Thyroid gland (tissue), 4 donors: ENCODE results near the gene AIRE. TPM values are rescaled to one million over a fixed set of nuclear protein-coding genes. Genes with fewer than 3 reads are reported as not detected.

Source experiments
- DNase-seq, 2 donors: peaks; one replicate each; pipeline ENCODE4 v3.0.0-alpha.2; 2019
- H3K27ac ChIP-seq, 3 donors: fragments of 200-600 bp; sonication (generic); 1 replicate in 2 of 3; 2 replicates in 1 of 3; pipeline ENCODE4 v1.5.1; 2016 to 2019; ENCODE audit warnings: mild to moderate bottlenecking in 1 of 3, moderate library complexity in 1 of 3
- H3K27me3 ChIP-seq: fragments of 200-600 bp; sonication (generic); one replicate; pipeline ENCODE4 v1.5.1; 2019
- H3K36me3 ChIP-seq, 2 donors: fragments of 200-600 bp; sonication (generic); one replicate each; pipeline ENCODE4 v1.5.1; 2016 to 2019
- H3K4me1 ChIP-seq, 2 donors: fragments of 200-600 bp; sonication (generic); one replicate each; pipeline ENCODE4 v1.5.1; 2017 to 2019
- H3K4me3 ChIP-seq, 3 donors: fragments of 200-600 bp; sonication (generic); replicated peaks in 1 of 3; 1 replicate in 2 of 3; 2 replicates in 1 of 3; pipeline ENCODE4 v1.5.1; 2016; ENCODE audit warnings: mild to moderate bottlenecking in 1 of 3
- H3K9me3 ChIP-seq: fragments of 200-600 bp; sonication (generic); one replicate; pipeline ENCODE4 v1.5.1; 2017
- CTCF ChIP-seq, 6 experiments: fragments of 200-600 bp in 3 of 6; fragments of 450-650 bp in 3 of 6; sonication (generic) in 3 of 6; IDR thresholded peaks; one replicate each; pipeline ENCODE4 v1.5.1; 2016 to 2019; ENCODE audit warnings: antibody characterized with exemption in 6 of 6, mild to moderate bottlenecking in 2 of 6, inconsistent platforms in 1 of 6, moderate library complexity in 1 of 6
- POLR2A ChIP-seq, 2 donors: fragments of 450-650 bp; IDR thresholded peaks; one replicate each; pipeline ENCODE4 v1.6.1; 2017; ENCODE audit warnings: antibody characterized with exemption in 2 of 2, mild to moderate bottlenecking in 2 of 2, moderate library complexity in 1 of 2
- WGBS, 2 donors: methylation state at CpG; one replicate each; pipeline ENCODE4 v1.1.5; 2017; 5-methylcytosine and 5-hydroxymethylcytosine counted together
- intact Hi-C: fragments of 100-400 bp; cut with DNase I; formaldehyde crosslinking; loops from one replicate; pipeline ENCODE4 v1.15.1; 2023
- total RNA-seq, 4 donors: library from RNA; depleted of rRNA; stranded (reverse); fragments of >200 nt; gene quantifications; one replicate each; pipeline ENCODE4 v1.2.3, GENCODE V29; 2016

AIRE gene
- total RNA-seq, 4 donors from 2014 or later: 0.13 TPM; not detected in 3

GRCh38 chr21:44304011-44304616 lies 18.4 kb downstream of the AIRE start:
- no peak overlapping the region for H3K4me3 ChIP-seq
- H3K27me3 ChIP-seq: no peaks in the 10 kb centered on the region
- DNase-seq: no peak
- intact Hi-C loops: no loop called here
- H3K4me1 ChIP-seq: peaks cover 7 to 41% of the 10 kb centered on the region in 2 donors
- WGBS, 2 donors: 79 to 81% methylated on average over 6 to 10 of the region's 16 CpGs
- no peak overlapping the region for H3K27ac ChIP-seq
- no peaks in the 10 kb centered on the region for H3K36me3 ChIP-seq
- no peak for TF ChIP-seq CTCF (IDR thresholded peaks at IDR 0.05)
- no peak for TF ChIP-seq POLR2A (IDR thresholded peaks at IDR 0.05)
- no peaks in the 10 kb centered on the region for H3K9me3 ChIP-seq

DNA sequence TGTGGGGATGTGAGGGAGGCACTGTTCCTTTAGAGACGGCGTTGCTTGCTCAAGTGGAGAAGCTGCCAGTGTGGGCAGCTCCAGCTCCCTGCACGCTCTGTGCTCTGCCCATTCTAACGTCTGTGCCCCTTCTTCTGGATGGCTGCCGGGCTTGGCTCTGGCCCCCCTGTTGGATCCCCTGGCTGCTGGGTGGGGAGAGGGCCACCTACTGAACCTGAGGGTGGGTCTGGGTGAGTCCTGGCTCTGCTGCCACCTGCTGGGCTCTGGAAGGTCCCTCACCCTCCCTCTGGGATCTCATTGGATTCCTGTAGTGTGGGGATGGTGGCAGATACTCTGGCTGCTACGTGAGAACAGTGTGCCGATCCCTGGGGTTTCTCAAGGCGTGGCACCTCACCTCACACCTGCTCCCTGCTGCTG lies 19.2 kb downstream of the AIRE start:
- peaks cover 7 to 38% of the 10 kb centered on the region in 2 donors for H3K4me1 ChIP-seq
- 44% methylated on average over 4 of the region's 8 CpGs; no CpG with 5 or more reads in 1 of the 2 donors for WGBS, 2 donors
- no peaks in the 10 kb centered on the region for H3K27me3 ChIP-seq
- TF ChIP-seq CTCF (IDR thresholded peaks at IDR 0.05): peak; percentile 29 to 67 (median 45)
- no peak for TF ChIP-seq POLR2A (IDR thresholded peaks at IDR 0.05)
- no peaks in the 10 kb centered on the region for H3K9me3 ChIP-seq
- DNase-seq: peak; percentile 55 to 58
- no peaks in the 10 kb centered on the region for H3K36me3 ChIP-seq
- H3K27ac ChIP-seq: no peak overlapping the region
- H3K4me3 ChIP-seq: no peak overlapping the region
- intact Hi-C loops: no loop called here

DNA sequence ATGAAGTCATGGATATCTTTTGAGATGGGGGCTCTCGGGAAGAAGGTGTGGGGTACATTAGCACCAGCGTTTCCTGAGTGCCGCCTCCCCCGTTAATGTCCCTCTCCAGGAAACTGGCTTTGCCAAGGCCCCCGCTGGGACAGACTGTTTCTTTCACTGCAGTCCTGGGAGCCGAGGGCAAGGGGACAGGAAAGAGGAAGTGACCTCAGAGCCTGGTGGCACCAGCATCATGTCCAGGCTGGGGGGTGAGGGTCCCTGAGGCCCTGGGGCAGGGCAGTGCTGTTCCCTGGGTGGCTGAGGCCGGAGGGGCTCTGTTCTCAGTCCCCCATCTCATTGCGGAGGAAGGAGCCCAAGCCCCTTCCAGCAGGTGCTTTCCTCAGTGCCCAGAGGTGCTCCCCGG lies 20.0 kb downstream of the AIRE start:
- WGBS, 2 donors: 80 to 90% methylated on average over 5 to 7 of the region's 9 CpGs
- H3K4me1 ChIP-seq: peaks cover 5 to 37% of the 10 kb centered on the region in 2 donors
- no peak overlapping the region for H3K27ac ChIP-seq
- TF ChIP-seq CTCF (IDR thresholded peaks at IDR 0.05) (no peak), POLR2A (IDR thresholded peaks at IDR 0.05) (no peak)
- DNase-seq: no peak
- H3K4me3 ChIP-seq: no peak overlapping the region
- H3K36me3 ChIP-seq: no peaks in the 10 kb centered on the region
- intact Hi-C loops: no loop called here
- no peaks in the 10 kb centered on the region for H3K27me3 ChIP-seq
- no peaks in the 10 kb centered on the region for H3K9me3 ChIP-seq

DNA sequence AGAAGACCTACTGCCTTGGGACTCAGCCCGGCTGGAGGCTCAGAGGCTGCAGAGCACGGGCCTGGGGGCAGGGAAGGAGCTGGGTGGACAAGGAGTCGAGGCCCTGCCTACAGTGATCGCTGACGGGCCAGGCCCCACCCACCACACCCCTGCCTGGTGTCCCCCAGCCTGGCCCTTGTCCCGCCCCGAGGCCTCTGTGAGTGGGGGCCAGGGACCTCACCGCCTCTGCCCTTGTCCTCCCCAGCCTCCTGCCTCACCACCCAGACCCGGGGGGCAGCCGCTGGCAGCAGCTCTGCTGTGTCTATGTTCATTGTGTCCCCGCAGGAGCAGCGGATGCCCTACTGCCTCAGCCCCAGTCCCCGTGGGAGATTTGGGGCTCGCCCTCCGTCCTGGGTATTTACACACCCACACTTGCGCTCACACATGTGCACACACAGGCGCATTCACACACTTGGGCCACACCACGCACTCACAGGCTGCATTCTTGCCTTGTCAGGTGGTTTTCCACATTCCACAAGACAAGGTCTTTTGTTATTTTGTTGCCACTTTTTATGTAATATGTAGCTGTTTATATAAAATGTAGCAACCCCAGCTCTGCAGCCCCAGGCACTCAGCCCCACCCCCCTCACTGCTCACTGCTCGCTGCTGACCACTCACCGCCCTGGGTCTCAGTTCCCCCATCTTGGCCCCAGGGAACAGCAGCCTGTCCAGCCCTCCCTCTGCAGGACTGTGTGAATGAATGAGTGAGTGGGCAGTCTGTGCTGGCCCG lies 21.4 kb downstream of the AIRE start:
- Histone ChIP-seq H3K4me3 (no peak overlapping the region), H3K36me3 (peaks cover 6 to 10% of the 10 kb centered on the region in 2 donors), H3K9me3 (no peaks in the 10 kb centered on the region), H3K27me3 (no peaks in the 10 kb centered on the region), H3K4me1 (peaks cover 0 to 24% of the 10 kb centered on the region in 2 donors), H3K27ac (no peak overlapping the region)
- no peak for DNase-seq
- WGBS, 2 donors: 83 to 85% methylated on average over 13 to 18 of the region's 21 CpGs
- intact Hi-C loops: no loop called here
- TF ChIP-seq CTCF (IDR thresholded peaks at IDR 0.05) (no peak), POLR2A (IDR thresholded peaks at IDR 0.05) (no peak)
